C1 segment of cervical spinal cord (tissue), 14 donors: ENCODE results near the gene ESYT2.
A peak's percentile ranks its signal among the peaks of the same experiment; 100 is the strongest.
"Not testable (repeated sequence)": the region's sequence is repeated elsewhere in the genome, so short reads cannot be mapped to it uniquely, and the experiment has no call there.

Experiments used
- DNase-seq, 14 donors: peaks; one replicate each; lab custom pipeline; 2025; lab: John Stamatoyannopoulos, UW

Gene ESYT2

DNA sequence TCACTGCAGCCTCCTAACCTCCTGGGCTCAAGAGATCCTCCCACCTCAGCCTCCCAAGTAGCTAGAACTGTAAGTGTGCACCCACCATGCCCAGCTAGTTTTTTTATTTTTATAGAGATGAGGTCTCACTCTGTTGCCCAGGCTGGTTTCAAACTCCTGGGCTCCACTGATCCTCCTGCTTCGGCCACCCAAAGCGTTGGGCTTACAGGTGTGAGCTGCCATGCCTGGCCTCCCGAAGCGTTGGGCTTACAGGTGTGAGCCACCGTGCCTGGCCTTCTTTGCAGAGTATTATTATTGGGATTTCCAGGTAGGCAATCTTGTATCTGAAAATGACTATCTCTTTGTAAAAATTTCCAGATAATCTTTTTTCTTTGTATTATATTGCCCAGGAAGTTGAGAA, 101.6 kb downstream of the ESYT2 start:
- DNase-seq: no peak

DNA sequence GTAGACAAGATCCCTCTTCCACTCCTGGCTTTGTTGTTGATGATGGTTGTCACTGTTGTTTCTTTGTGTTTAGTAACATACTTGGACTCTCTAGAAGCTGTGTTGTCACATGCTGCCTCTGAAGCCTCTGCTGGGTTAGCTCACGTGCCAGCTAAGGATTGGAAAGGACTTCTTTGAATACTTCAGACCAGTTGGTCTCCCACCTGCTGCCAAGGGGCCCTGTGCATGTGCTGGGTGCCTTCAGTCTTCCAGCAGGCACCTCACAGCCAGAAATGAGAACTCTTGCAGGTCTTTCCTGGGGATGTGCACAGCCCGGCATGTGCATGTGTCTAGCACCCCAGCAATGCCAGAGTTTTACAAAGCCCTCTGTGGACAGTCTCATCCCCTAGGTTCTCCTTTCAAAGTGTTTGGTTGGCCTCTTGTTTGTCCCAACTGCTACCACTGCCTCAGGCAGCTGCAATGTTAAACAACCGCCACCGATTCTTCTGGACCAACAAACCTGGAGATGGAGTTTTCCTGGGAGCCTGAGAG, 103.0 kb downstream of the ESYT2 start:
- no peak for DNase-seq

DNA sequence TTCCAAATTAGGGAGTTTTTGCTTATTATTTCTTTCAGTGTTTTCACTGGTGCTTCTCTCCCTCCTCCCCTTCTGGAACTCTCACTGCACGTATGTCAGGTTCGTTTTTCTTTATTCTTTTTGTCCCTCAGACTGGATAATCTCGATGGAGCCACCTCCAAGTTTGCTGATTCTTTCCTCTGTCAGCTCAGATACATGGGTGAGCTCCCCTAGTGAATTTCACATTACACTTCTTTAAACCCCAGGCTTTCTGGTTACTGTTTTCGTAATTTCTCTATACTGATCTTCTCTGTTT, 103.9 kb downstream of the ESYT2 start:
- no peak for DNase-seq

DNA sequence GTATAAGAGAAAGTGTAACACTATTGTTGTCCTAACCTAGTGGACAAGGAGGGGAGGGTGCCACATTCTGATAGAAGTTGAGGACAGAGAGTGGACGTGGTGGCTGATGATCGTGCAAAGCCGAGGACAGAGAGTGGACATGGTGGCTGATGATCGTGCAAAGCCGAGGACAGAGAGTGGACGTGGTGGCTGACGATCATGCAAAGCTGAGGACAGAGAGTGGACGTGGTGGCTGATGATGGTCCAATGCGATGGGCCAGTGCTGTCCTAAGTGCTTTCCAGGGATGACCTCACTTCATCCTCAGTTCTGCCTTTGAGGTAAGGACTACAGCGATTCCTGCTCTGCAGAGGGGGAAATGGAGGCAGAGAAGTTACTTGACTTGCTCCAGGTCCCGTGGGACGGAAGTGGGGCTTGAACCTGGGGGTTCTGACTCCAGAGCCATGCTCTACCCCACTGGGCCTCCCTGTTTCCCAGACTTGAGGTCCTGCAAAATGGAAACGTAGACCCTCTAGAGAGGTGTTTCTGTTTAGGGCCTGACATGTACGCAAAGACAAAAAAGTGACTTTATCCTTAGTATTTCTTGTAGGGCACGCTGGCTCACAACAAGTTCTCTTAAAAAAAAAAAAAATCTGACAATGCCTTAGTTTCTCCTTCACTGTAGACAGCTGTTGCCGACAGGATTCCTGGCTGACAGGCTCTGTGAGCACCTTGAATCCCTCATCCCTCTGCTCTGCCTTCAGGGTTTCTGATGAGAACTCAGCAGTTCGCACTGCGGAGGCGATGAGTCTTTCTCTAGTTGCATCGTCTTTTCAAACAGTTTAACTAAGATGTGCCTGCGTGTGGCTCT, 104.4 kb downstream of the ESYT2 start:
- DNase-seq: no peak

DNA sequence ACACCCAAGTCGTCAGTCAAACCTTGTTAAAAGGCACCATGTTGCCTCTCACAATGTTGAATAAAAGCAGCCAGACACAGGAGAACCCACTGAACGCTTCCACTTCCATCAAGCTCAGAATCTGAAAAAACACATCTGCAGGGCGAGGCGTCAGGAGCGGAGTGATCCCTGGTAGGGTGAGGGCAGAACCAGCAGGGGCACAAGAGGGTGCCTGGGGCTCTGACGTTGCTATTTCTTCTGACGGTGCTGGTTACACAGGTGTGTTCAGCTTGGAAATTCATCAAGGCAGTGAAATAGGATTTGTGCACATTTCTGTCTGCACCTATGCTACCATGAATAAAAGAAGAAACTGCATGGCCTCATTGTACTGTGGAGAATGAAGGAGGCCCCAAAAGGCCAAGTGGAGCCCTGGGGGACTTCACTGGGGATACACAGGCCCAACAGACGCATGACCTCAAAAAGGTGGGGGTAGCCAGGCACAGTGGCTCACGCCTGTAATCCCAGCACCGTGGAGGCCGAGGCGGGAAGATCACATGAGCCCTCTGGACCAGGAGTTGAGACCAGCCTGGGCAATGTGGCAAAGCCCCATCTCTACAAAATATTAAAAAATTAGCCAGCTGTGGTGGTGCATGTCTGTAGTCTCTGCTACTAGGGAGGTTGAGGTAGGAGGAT, 105.5 kb downstream of the ESYT2 start:
- DNase-seq: no peak

DNA sequence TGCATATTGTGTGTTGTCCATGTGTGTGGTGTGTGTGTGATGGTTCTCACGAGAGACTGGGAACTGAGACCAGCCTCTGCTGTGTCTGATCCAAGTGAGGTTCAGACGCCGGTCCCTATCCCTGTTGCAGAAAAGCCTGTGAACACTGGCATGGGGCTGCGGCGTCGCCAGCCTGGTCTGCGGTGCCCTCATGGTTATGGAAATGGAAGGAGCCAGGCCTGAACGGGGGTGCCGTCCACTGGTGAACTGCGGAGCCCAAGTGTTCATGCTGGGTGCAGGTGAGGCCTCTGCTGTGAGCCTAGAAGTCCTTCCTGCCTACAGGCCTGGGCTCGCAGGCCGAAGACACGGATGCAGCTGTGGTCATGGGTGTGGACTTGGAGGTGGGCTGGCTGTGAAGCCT, 106.0 kb downstream of the ESYT2 start:
- DNase-seq: no peak

DNA sequence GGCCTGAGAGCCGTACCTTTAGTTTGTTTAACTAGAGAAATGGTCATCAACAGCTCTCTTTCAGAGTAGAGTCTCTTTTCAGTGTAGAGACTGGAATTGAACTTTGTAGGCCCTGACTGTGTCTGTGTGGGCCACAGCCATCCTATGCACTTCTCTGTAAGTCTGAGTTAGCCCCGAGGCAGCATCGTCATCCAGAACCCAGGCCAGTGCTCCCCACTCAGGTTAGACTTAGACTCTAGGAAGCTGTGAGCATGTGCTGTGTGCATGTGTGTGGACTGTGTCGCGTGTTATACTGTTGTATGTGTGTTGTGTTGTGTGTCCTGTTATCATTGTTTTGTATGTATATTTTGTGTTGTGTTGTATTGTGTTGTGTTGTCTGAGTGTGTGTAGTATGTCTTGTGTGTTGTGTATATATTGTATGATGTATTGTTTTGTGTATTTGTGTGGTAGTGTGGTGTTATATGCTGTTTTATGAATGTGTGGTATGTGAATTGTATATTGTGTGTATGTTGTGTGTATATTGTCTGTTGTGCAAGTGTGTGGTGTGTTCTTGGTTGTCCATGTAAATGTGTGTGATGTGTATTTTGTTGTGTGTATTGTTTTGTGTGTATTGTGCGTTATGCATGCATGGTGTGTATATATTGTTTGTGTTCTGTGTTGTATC, 106.6 kb downstream of the ESYT2 start:
- no peak for DNase-seq

DNA sequence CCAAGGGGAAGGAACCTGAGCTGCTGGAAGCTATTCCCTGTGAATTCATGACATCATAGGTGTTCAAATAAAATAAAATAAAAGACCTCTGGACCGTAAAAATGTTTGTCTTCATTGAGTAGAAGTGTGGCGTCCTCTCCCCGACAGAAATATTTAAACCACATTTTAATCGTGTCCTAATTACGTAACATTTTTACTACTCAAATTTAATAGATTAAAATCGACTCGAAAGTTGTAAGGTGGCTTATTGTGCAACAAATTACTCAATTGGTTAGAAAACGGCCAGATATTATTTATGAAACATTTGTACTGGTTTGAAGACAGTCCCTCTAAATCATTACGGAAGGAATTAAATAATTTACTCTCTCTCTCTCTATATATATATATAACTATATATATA, 109.2 kb downstream of the ESYT2 start:
- no peak for DNase-seq

GRCh38 chr7:158716802-158717201, 112.5 kb downstream of the ESYT2 start:
- DNase-seq: no peak

DNA sequence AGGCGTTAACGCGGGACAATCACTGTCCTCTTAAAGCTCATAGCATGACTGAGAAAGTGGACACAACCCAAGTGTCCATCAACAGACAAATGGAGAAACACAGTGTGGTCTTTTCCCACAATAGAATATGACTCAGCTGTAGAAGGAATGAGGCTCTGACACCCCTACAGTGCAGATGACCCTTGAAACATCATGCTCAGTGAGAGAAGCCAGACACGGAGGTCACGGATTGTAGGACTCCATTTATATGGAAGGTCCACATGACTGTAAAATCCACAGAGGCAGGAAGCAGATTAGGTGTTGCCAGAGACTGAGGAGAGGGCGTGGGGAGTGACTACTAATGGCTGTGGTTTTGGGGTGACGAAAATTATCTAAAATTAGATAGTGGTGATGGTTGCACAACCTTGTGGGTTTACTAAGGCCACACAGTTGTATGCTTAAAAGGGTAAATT, 118.6 kb downstream of the ESYT2 start:
- no peak for DNase-seq

- no peak for DNase-seq
Measured at GRCh38 chr7:158707610-158708009, 121.7 kb downstream of the ESYT2 start.

GRCh38 chr7:158706710-158707590, 122.4 kb downstream of the ESYT2 start:
- no peak for DNase-seq

DNA sequence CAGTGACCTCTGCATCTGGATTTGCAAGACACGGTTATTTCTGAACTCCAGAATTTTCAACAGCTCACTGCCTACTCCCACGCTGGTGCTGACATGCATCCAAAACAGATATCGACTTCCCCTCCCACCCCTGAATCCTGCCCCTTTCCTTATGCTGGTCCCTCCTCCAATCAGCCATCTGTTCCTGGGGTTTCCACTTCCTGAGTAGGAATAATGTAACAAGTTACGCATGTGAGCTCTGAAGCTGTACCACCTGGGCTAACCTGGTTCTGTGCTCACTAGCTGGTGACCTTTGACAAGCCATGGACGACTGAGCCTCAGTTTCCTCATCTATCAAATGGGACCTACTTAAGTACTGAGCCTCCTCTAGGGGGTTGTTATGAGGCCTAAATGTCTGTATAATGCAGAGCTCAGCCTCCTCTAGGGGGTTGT, 123.0 kb downstream of the ESYT2 start:
- no peak for DNase-seq

DNA sequence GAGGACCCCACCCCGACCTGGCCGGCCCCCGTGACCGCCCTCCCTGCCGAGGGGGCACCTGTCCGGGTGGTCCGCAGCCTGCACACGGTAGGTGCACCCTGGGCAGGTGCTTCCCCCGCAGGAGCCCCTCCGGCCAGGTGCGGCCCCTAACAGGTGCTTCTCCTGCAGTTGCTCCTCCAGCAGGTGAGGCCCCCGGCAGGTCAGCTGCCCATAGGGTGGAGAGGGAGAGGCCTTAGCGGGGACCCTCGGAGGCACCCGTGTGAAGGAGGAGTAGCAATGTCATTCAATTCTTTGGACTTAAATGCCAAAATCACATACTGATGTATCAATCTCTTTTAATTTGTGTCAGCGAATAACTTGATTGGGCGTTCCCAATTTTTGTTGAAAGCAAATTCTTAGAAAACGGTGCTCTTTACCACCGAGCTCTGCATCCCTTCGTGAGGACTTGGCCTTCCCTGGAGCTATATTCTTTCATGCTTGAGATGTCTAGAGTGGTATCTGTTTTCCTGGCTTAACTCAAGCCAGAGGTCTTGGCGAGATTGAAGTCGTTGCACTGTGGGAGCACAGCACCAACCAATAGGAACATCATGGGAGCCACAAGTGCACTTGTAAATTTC, 124.0 kb downstream of the ESYT2 start:
- no peak for DNase-seq

DNA sequence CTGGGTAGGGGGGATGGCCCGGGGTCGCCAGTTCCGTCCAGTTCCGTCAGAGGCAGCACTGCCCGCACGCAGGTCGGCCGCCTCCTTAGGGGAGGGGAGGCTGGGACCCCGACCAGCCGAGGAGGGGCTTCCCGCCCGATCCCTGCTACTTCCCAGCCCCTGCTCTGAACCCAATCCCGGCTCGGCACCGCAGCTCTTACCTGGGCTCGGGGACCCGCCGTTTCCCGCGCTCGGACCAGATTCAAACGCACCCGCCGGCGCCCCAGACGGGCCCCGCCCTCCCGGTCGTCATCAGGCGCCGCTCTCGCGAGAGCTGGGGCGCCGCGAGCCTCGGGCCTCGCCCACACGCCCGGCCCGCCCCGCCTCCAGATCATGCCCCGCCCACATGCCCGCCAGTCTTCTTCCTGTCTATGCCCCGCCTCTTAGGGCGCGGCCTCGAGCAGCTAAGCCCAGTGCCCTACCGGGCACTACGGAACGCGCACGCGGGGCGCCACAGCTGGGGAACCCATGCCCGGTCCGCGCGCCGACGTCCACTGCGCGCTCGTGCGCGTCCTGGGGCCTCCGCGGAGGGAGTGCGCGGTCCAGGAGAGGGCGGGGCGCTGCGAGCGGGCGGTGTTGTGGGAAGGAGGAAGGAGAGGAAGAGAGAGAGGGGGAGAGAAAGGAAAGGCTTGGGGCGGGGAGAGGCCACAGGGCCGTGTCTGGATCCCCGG, 124.6 kb downstream of the ESYT2 start, which contains the start of gene NCAPG2:
NCAPG2 (minus strand) TSS at position 281 of the 710 bp plus-strand sequence. CDS start 2,905 bp downstream, outside the sequence.
- peak; percentile 61 to 96 (median 92) for DNase-seq

DNA sequence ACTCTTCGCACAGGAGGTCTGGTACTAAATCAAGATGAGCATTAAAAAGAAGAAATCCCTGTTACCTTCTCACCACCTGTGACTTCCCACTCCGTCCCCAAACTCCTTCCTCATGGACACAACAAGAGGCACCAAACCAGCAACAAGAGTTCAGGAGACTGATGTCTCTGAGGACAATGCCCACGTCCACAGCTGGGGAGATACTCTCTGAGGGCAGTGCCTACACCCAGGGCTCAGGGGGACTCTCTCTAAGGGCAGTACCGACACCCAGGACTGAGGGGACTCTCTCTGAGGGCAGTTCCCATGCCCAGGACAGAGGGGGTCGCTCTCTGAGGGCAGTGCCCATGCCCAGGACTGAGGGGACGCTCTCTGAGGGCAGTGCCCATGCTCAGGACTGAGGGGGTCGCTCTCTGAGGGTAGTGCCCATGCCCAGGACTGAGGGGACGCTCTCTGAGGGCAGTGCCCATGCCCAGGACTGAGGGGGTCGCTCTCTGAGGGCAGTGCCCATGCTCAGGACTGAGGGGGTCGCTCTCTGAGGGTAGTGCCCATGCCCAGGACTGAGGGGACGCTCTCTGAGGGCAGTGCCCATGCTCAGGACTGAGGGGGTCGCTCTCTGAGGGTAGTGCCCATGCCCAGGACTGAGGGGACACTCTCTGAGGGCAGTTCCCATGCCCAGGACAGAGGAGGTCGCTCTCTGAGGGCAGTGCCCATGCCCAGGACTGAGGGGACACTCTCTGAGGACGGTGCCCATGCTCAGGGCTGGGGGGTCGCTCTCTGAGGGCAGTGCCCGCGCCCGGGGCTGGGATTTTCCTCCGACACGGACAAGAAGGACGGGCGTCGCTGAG, 125.4 kb downstream of the ESYT2 start:
- DNase-seq: not testable (repeated sequence)

DNA sequence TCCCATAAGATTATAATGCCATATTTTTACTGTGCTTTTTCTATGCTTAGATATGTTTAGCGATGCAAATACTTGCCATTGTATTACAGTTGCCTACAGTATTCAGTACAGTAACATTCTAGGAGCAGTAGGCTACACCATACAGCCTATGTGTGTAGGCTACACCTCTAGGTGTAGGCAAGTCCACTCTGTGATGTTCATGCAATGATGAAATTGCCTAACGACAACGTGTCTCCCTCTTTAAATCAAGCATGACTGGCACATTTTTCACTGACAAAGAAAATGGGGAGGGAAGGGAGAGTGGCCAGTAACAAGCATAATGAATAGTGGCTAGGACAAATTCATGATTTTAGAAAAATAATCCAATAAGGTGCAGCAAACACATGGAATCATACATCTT, 126.4 kb downstream of the ESYT2 start:
- DNase-seq: no peak

- no peak for DNase-seq
Measured at GRCh38 chr7:158702196-158702595, 127.1 kb downstream of the ESYT2 start.

- no peak for DNase-seq
Measured at GRCh38 chr7:158700008-158700407, 129.3 kb downstream of the ESYT2 start.
